GM12865 (cell line): ENCODE data around the gene AKAIN1.

Experiments used
- DNase-seq: peaks from one replicate; pipeline ENCODE4 v3.0.0; 2010; ENCODE audit warnings: low read depth
- H3K4me3 ChIP-seq: 2 replicates; pipeline ENCODE4 v1.5.1; 2011; ENCODE audit warnings: mild to moderate bottlenecking, low read depth, low read length, control low read depth
- TF ChIP-seq, protein P1 (sequence below): IDR thresholded peaks from 2 replicates; pipeline ENCODE4 v1.5.1; 2011; ENCODE audit warnings: low read length, control low read depth, low read depth, inconsistent platforms; ENCODE audit not compliant: insufficient read depth; ENCODE audit errors: missing control alignments

The AKAIN1 gene

DNA sequence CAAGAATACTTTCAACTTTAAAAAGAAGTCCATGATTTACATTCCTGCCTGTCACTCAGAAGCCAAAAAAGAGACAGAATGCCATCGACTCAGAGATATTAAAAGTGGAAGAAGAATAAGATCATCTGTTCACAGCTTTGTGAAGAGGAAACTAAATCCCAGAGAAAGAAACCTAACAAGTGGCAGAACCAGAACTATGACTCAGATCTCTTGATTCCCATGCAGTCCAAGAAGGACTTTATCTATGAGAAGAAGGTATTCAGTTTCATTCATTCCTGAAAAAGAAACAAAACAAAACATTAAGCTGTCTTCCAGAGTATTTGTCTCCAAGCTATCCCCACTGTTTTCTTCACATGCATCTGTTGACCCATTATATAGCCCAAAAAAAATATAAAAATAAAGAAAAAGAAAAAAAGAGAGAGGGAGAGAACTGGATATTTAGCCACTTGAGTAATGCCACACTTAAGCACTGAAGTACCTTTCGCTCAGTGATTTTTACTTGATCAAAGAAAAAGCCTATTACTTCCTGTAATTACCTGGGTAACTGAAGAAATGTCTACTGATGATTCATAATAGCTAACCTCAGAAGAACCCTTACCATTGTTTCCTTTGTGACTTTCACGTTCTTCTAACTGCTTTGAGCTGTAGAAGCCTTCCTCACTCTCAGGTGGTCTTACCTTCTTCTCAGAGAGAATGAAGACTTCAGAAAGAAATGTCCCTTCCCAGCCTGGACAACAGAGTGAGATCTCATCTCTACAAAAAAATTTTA lies 17.7 kb upstream of the AKAIN1 start:
- no peak overlapping the region for H3K4me3 ChIP-seq
- TF ChIP-seq, protein P1, sequence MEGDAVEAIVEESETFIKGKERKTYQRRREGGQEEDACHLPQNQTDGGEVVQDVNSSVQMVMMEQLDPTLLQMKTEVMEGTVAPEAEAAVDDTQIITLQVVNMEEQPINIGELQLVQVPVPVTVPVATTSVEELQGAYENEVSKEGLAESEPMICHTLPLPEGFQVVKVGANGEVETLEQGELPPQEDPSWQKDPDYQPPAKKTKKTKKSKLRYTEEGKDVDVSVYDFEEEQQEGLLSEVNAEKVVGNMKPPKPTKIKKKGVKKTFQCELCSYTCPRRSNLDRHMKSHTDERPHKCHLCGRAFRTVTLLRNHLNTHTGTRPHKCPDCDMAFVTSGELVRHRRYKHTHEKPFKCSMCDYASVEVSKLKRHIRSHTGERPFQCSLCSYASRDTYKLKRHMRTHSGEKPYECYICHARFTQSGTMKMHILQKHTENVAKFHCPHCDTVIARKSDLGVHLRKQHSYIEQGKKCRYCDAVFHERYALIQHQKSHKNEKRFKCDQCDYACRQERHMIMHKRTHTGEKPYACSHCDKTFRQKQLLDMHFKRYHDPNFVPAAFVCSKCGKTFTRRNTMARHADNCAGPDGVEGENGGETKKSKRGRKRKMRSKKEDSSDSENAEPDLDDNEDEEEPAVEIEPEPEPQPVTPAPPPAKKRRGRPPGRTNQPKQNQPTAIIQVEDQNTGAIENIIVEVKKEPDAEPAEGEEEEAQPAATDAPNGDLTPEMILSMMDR: no peak
- no peak for DNase-seq

DNA sequence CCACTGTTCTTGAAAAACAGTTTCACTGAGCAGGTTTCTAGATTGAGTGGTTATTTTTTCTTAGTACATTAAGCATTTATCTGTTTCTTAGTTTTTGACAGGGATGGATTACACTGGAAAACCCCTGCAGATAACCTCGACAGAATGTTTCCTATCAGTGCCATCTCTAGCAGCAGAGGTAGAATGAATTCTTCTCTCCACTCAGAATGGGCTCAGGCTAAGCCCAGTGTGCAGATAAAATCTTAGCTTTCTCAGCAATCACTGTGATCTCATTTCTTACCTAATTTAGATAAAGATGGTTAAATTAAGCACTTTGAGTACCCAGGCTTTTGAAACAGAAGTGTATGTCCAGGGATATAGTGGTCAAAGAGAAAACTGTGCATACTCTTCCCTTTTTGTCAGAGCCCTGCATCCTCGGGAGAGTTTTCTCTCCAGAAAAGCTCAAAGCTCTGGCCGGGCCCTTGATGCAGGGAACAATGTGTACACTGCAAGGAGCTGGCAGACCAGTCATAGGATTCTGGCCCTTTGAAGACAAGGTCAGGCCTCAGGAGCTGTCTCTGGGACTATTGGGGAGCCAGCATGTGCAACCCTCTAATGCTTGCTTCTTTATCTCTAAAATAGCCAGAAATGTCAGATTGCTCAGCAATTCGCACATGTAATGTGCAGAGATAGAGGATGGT lies 10.6 kb upstream of the AKAIN1 start:
- DNase-seq: no peak
- TF ChIP-seq, protein P1: no peak
- H3K4me3 ChIP-seq: no peak overlapping the region

DNA sequence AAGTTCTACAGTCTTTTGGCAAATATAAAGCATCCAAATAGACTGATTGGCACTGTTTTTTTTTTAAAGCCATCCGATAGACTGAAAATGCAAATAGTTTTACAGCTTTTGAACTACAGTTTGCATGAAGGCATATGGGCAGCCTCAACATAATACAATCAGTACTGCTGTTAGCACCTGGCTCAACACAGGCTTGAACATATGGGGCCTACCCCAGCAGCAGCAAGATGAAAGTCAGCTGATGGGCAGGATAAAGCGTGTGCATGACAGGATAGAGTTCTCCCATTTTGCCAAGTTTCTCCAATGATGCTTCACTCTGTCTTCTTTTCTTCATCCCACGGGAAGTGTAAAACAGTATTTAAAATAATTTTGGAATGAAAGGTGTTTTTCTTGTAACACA lies 1.3 kb upstream of the AKAIN1 start:
- TF ChIP-seq, protein P1: no peak
- DNase-seq: no peak
- H3K4me3 ChIP-seq: no peak overlapping the region

DNA sequence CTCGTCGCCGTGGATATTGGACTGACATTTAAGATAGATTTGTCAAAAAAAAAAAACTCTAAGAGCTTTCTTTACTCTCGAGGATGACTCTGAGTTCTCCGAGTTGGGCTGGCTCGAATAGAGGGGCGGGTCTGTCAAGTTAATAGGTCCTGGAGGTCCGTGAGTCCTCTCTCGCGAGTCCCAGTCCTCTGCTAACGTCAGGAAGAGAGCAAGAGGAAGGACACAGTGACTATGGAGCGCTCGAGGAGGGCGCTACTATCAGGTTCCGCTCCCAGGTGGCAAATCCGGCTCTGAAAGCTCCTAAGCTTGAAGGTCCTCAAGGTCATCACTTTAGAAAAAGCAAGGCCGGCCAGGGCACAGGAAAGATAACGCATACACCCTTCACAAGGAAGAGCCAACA lies 404 bp upstream of the AKAIN1 start:
- DNase-seq: no peak
- no peak overlapping the region for H3K4me3 ChIP-seq
- TF ChIP-seq, protein P1: no peak

DNA sequence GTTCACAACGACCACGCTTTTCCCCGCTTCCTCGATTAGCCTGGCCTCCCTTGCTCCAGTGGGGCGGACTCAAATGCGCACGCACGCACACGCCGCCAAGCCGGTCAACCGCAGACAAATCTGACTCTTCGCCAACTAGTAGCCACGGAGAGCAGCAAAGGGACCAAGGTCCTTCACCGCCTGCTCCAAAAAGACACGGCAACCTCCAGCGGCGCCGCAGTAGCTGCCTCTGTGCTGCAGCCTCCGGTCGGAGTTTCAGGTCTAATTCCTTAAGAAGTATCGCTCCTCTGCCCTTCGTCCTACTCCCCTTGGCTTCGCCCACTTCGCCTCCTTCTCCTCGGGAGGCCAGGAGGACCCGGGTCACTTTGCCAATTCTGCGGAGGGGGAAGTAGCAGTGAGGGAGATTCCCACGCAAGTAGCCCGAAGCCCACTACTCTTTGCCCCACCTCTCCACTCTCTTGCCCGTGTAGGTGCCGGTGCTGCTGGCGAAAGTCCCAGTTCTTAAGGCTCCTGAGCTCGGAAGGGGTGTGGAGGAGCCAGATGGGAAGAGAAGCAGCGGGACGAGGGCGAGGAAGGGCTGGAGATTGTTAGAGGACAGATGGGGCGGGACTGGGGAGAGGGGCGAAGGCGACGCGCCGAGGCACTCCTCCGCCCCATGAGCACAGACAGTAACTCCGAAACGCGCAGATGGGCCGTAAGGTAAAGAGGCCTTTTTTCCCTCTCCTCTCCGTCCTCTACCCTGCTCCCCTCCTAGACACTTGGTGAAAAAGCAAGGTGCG lies 615 bp downstream of the AKAIN1 start:
- no peak overlapping the region for H3K4me3 ChIP-seq
- DNase-seq: no peak
- TF ChIP-seq, protein P1: no peak

DNA sequence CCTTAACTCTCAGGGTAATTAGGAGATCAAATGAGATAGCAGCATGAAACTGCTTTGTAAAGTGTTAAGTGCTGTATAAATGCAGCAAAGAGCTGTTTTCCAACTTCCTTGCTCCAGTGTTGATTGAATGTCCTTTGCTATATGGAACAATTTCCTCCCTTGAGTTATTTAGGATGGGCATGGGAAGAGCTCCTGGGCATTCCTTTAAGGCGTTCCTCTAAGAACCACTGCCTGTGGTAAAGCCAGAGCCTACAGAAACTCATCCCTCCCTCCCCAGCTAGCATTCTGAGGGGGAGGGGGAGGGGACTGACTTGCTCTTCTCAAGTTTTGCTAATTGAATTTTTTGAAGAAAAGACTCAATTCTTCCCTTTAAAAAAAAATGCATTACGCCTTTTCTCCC lies 1.4 kb downstream of the AKAIN1 start:
- no peak overlapping the region for H3K4me3 ChIP-seq
- TF ChIP-seq, protein P1: no peak
- DNase-seq: no peak
